ENCODE data around the gene EIF4E2.

- TF ChIP-seq CTCF (IDR thresholded peaks at IDR 0.05) = no peak
- no peak for TF ChIP-seq POLR2A (IDR thresholded peaks at IDR 0.05)
Measured at GRCh38 chr2:232556426-232556825, 5.9 kb downstream of the EIF4E2 start.

All from esophagus squamous epithelium (tissue), 4 donors.